Activated T-helper 1 cell treated with anti-CD3 and anti-CD28 coated beads, Interleukin-12 subunit alpha, Interleukin-12 subunit beta, Interleukin-2, Interleukin-4 antibody, amounts not matched to agents 30 ng/mL and 10 ng/mL and 1 ng/mL, durations not matched to agents 14 hours and 24 hours and 36 hours (primary cell): ENCODE results near the gene LRRK1. TPM values are rescaled to one million over a fixed set of nuclear protein-coding genes. Genes with fewer than 3 reads are reported as not detected.

Source experiments
- DNase-seq: peaks from one replicate; pipeline ENCODE4 v3.0.0; 2021; ENCODE audit warnings: low spot score
- H3K27ac Mint-ChIP-seq: one replicate; pipeline ENCODE4 v1.8.0; 2021; ENCODE audit warnings: mild to moderate bottlenecking, mixed read lengths
- H3K27me3 Mint-ChIP-seq: one replicate; pipeline ENCODE4 v1.8.0; 2022; ENCODE audit warnings: mild to moderate bottlenecking, moderate library complexity, mixed read lengths; ENCODE audit not compliant: insufficient read depth
- H3K36me3 Mint-ChIP-seq: one replicate; pipeline ENCODE4 v1.8.0; 2021; ENCODE audit warnings: low read depth, mixed read lengths
- H3K4me1 Mint-ChIP-seq: one replicate; pipeline ENCODE4 v1.8.0; 2021; ENCODE audit warnings: low read depth, mixed read lengths
- H3K4me3 Mint-ChIP-seq: one replicate; pipeline ENCODE4 v1.8.0; 2021; ENCODE audit warnings: mild to moderate bottlenecking, moderate library complexity, mixed read lengths
- H3K9me3 Mint-ChIP-seq: one replicate; pipeline ENCODE4 v1.8.0; 2021; ENCODE audit warnings: mixed read lengths
- intact Hi-C: fragments of 100-400 bp; cut with micrococcal nuclease; formaldehyde crosslinking; loops from one replicate; pipeline ENCODE4 v1.15.1; 2024
- total RNA-seq: library from RNA; stranded (reverse); gene quantifications from 2 replicates; pipeline ENCODE4 v1.2.3, GENCODE V29; 2022

Gene LRRK1
- total RNA-seq, 1 donor from 2014 or later: 1.9 TPM

DNA sequence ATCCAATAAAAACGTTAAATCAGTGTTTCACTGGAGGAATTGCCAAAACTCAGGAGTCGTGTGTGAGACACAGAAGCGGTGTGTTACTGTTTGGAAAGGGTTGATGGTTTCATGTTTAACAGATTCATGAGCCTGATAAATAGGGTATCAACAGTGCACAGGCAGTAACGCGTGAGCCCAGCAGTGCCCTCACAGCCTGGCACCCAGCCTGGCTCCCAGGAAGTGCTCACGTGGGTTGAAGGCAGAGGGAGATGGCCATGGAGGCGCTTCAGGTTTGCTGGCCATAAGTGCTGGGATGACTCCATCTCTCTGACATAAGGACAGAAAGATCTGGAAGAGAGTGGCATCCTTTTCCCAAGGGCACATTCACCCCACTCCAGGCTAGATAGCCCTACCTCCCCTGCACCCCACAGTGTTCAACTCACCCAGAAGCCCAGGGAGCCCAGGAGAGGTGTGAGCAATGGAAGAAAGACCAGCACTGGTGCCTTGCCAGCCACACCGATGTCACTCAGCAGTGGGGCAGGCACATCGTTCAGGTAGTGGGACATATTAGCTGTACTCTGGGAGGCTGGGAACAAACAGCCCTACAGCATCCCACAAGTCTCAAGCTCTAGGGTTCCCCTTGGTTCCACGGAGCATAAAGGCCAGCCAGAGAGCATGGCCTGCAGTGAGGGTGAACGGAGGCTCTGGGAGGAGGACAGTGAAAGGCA is 164.3 kb downstream of the LRRK1 start:
- Mint-ChIP-seq H3K27ac (no peak overlapping the region), H3K4me1 (no peaks in the 10 kb centered on the region), H3K9me3 (no peaks in the 10 kb centered on the region), H3K4me3 (no peak overlapping the region), H3K27me3 (peaks cover 3% of the 10 kb centered on the region), H3K36me3 (no peaks in the 10 kb centered on the region)
- DNase-seq: no peak
- intact Hi-C loops: no loop called here

DNA sequence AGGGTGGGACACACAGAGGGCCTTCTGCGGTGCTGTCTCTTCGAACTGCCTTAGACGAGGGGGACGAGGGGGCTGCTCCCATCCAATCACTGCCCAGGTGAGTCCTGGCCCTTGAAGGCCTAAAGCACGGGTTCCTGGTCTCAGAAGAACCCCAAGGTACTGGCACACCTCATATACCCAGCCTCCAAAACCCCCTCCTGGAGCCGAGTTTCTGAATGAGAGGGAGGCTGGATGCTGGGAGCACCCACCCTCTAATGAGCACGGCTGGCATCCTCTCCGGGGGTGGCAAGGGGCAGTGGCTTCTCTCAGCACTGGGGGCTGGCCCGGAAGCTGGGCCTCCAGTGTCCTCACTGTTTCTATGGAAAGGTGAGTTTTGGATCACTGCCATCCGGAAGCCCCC is 165.6 kb downstream of the LRRK1 start:
- Mint-ChIP-seq H3K9me3 (no peaks in the 10 kb centered on the region), H3K27ac (no peak overlapping the region), H3K27me3 (peaks cover 3% of the 10 kb centered on the region), H3K36me3 (no peaks in the 10 kb centered on the region), H3K4me1 (peaks cover 7% of the 10 kb centered on the region), H3K4me3 (no peak overlapping the region)
- no peak for DNase-seq
- intact Hi-C loops: loop anchor here (5.0 kb wide), 1 partner anchor 42 kb away; no protein-coding TSS in a partner anchor

DNA sequence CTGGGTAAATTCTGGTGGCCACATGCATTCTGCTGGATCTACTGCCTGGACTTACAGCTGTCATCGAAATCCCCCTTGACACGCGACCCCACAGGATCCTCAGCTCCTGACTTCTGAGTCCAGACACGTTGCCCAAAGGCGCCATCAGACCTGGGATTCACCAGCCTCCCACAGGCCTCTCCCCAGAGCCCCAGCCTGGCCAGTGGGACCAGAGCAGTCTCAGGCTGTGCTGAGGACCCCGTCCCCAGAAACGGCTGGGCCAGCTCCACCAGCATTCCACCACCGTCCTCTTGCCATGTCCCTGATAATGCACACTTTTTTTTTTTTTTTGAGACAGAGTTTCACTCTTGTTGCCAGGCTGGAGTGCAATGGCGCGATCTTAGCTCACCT is 166.1 kb downstream of the LRRK1 start:
- peaks cover 3% of the 10 kb centered on the region for H3K27me3 Mint-ChIP-seq
- DNase-seq: no peak
- no peaks in the 10 kb centered on the region for H3K9me3 Mint-ChIP-seq
- no peak overlapping the region for H3K27ac Mint-ChIP-seq
- H3K4me3 Mint-ChIP-seq: no peak overlapping the region
- no peaks in the 10 kb centered on the region for H3K36me3 Mint-ChIP-seq
- intact Hi-C loops: loop anchor here (5.0 kb wide), 1 partner anchor 42 kb away; no protein-coding TSS in a partner anchor
- H3K4me1 Mint-ChIP-seq: peaks cover 12% of the 10 kb centered on the region

DNA sequence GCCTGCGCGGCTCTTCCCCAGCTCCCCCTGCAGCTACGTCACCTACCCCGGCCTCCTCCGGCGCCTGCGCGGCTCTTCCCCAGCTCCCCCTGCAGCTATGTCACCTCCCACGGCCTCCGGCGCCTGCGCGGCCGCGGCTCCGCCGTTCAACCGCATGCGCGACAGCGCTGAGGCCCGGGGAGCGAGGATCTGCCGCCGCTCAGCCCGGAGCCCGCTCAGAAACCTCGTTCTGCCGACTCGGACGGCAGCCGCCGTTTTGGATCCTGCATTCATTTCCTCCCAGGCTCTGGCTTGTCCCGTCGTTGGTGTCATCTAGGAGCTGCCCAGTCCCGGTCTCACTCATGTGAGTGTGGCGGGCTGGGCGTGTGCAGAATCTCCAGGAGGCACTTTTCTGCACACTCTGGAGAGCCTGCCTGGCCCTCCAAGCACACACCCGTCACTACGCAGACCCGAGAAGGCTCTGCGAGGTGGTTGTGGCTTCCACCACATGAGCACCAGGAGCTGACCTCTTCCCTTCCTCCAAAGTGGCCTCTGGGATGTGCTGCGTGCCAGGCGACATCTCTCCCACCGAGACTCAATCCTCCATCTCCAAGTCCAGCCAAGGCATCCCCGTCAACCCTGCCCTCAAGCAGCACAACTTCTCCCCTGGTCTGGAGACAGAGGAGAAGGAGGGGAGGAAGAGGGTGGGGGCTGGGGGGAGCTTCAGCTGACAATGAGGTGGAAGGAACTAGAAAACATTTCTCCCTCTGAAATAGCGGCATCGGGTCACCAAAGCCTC is 167.4 kb downstream of the LRRK1 start:
- Mint-ChIP-seq H3K27ac (no peak overlapping the region), H3K4me3 (no peak overlapping the region), H3K27me3 (peaks cover 3% of the 10 kb centered on the region), H3K4me1 (peaks cover 18% of the 10 kb centered on the region), H3K9me3 (no peaks in the 10 kb centered on the region), H3K36me3 (no peaks in the 10 kb centered on the region)
- no peak for DNase-seq
- intact Hi-C loops: loop anchor here (5.0 kb wide), 1 partner anchor 41 kb away; no protein-coding TSS in a partner anchor

DNA sequence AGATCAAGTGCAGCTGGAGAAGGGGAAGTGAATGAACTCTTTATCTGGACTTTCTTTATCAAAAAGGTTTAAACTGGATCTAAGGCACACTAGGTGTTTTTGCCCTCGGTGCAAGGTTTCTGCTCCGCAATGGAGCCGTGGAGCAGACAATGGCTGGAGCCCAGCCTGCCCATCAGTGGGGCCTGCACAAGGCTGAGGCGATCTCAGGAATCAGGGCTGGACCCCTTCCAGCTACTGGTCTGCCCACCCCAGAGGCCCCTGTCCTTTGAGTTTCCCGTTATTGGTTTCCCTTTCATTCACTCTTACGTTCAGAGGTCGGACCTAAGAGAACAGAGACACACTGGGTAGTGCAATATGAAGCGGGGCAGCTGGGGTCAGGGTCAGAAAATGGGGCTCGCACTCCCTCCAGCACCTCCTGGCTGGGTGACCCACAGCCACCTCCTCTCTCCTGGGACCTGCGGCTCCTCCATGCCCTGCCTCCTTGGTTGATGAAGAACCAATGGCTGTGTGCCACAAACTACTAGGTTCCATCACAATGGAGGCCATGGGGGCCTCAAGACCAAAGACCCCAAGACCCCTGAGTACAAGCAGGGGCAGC is 168.1 kb downstream of the LRRK1 start:
- Mint-ChIP-seq H3K4me3 (no peak overlapping the region), H3K27ac (no peak overlapping the region), H3K27me3 (peaks cover 3% of the 10 kb centered on the region)

DNA sequence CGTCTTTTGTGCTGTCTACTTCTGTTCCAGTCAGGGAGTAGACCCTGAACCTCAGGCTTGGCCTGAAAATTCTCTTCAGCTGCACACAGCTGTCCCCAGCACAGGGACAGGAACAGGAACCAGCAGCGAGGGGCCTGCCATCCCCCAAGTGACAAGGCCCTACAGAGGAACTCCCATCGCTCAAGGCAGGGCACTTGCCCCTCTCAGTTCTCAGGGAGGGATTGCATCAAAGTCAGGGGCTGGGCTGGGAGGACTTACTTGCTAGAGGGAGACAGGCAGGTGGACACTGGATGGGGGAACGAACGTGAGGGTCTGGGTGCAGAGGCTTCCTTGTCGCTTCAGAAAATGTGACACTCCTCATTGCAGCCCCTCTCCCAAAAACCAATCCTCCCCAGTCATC is 169.1 kb downstream of the LRRK1 start:
- H3K4me1 Mint-ChIP-seq: peaks cover 20% of the 10 kb centered on the region
- H3K36me3 Mint-ChIP-seq: no peaks in the 10 kb centered on the region
- no peaks in the 10 kb centered on the region for H3K9me3 Mint-ChIP-seq
- DNase-seq: no peak
- intact Hi-C loops: loop anchor here (1.0 to 5.0 kb wide), 2 partner anchors 39 to 73 kb away; no protein-coding TSS in a partner anchor
- H3K27ac Mint-ChIP-seq: no peak overlapping the region
- H3K27me3 Mint-ChIP-seq: peaks cover 3% of the 10 kb centered on the region
- no peak overlapping the region for H3K4me3 Mint-ChIP-seq

More for the DNA sequence above, 168.1 kb downstream of the LRRK1 start:
- intact Hi-C loops: loop anchor here (5.0 kb wide), 1 partner anchor 40 kb away; no protein-coding TSS in a partner anchor
- Mint-ChIP-seq H3K9me3 (no peaks in the 10 kb centered on the region), H3K4me1 (peaks cover 18% of the 10 kb centered on the region), H3K36me3 (no peaks in the 10 kb centered on the region)
- no peak for DNase-seq

DNA sequence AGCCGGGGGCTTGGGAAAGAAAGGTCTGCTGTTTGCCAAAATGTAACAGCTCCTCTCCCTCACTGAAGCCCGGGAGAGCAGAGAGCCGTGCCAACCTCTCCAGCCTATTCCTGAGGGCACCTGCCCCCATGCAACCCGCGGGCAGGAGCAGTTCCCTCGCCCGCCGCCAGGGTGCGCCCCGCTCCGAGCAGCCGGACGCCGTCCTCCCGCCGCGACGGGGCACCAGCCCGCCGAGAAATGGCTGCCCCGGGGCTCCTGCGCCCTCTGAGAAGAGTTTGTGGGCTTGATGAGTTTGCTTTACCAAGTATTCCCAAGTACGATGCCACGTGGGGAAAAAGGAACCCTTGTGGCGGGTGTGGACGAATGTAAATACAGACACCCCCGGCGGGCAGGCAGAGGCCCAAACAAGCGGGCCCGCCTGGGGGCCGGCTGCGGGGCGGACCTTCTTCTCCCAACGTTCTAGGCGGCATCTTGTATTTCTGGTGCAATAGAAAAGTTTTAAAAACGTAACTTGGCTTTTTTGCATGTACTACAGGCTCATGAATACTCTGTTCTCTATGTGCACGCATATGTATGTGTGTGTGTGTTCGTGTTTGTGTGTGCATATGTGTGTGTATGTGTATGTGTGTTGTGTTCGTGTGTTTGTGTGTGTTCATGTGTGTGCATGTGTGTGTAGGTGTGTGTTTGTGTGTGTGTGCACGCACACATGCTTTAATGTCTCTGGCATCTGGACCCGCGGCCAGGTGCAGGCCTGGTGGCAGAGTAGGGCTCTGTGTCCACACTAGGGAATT is 169.8 kb downstream of the LRRK1 start:
- H3K27me3 Mint-ChIP-seq: peaks cover 3% of the 10 kb centered on the region
- H3K4me1 Mint-ChIP-seq: peaks cover 27% of the 10 kb centered on the region
- no peak overlapping the region for H3K4me3 Mint-ChIP-seq
- H3K36me3 Mint-ChIP-seq: peaks cover under 1% of the 10 kb centered on the region
- DNase-seq: peak; percentile 69
- intact Hi-C loops: loop anchor here (1.0 to 5.0 kb wide), 3 partner anchors 38 to 169 kb away; no protein-coding TSS in a partner anchor
- peaks cover 2% of the 10 kb centered on the region for H3K9me3 Mint-ChIP-seq
- peak overlapping the region; percentile 41 for H3K27ac Mint-ChIP-seq

DNA sequence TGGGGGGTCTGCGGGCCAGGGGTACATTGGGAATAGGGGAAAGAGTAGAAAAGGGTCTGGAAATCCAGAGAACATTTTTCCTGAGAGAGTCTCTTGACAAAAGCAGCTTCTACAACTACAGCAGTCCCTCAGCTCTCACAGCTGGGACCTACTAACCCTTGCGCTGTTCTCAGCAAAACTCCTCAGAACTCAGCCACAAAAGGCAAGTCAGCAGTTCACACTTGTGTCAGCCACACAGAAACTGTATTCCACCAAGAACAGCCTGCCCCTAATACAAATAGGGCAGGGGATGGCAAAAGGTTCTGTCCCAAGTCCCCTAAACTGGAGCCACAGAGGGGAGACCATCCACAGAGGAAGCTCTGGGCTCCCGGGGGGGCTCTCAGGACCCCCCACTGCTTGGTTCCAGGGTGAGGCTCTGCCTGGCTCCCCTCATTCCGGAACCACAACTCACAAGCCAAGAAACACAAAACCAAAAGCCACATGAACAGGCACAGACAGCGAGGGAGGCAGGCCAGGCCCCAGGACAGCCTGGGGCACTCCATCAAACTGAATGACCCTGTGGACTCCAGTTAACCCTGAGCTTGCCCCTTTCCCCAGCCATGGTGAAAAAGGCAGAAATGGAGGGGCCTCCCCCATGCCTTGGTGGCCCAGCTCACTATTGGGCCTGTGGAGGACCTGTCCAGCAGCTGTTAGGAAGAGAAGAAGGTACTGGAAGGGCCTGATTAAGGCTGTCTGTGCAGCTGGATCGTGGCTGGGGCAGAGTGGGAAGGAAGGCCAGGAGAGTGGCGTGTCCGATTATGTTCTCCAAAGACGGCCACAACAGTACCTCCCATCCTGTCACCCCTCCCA is 170.6 kb downstream of the LRRK1 start:
- peak overlapping the region; percentile 41 for H3K27ac Mint-ChIP-seq
- H3K4me1 Mint-ChIP-seq: peaks cover 34% of the 10 kb centered on the region
- intact Hi-C loops: loop anchor here (1.0 to 5.0 kb wide), 3 partner anchors 37 to 168 kb away; no protein-coding TSS in a partner anchor
- no peak for DNase-seq
- peaks cover 5% of the 10 kb centered on the region for H3K36me3 Mint-ChIP-seq
- no peaks in the 10 kb centered on the region for H3K27me3 Mint-ChIP-seq
- peaks cover 4% of the 10 kb centered on the region for H3K9me3 Mint-ChIP-seq
- no peak overlapping the region for H3K4me3 Mint-ChIP-seq

DNA sequence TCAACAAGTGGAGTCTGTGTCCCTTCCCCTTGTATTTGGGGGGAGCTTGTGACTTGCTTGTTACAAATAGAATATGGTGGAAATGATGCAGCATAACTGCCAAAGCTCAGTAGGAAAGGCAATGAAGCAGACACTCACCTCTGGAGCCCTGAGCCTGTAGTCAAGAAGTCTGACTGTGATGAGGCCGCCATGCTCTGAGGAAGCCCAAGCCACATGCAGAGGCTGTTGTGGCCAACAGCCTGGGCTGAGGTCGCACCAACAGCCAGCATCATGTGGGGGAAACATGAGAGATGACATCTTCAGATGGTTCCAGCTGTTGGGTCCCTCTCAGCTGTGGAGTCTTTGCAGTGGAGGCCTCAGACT is 171.3 kb downstream of the LRRK1 start:
- Mint-ChIP-seq H3K27me3 (peaks cover 2% of the 10 kb centered on the region), H3K4me1 (peaks cover 34% of the 10 kb centered on the region), H3K27ac (no peak overlapping the region), H3K4me3 (no peak overlapping the region), H3K36me3 (peaks cover 5% of the 10 kb centered on the region), H3K9me3 (peaks cover 4% of the 10 kb centered on the region)
- DNase-seq: no peak
- intact Hi-C loops: loop anchor here (5.0 kb wide), 1 partner anchor 97 kb away; no protein-coding TSS in a partner anchor

DNA sequence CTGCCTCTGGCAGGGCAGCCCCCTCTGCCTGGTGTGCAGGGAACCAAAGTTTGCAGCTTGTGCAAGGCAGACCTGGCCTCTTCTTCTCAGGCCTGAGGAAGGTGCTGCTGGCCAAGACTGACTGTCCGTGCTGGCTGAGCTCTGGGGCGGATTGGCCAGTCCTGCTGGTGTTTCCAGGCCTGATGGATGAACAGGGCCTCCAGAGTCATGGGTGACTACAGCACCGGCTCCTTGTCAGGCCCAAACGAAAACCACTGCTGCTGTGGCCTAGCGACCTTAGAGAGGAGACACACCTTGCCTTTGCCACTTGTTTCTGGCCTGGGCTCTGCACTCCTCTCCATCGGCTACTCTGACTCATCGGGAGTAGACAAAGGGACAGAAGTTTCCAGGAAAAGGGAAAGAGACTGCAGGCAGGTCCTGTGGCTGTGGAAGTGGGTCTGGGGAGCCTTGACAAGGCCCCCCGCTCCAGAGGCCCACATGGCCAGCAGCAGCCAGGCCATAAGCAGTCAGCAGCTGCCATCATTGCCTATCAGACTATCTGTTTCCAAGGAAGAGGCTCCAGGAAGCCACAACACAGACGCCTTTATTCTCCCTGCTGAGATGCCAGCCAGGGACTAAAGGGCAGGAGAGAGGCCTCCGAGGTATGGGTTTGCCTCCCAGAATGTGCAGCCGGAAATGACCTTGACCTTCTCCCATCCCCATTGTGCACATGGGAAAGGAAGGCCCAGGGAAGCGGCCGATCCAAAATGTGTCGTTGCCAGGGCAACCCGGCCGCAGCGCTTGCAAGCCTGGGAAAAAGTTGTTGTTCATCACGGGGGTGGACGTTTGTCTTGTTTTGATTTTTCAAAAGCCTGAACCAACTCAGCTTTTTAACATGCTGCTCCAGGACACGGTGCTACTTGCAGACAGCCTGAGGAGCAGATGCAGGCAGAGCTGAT is 172.2 kb downstream of the LRRK1 start:
- Mint-ChIP-seq H3K27ac (no peak overlapping the region), H3K27me3 (peaks cover 2% of the 10 kb centered on the region), H3K36me3 (peaks cover 5% of the 10 kb centered on the region), H3K4me3 (no peak overlapping the region), H3K9me3 (peaks cover 4% of the 10 kb centered on the region), H3K4me1 (peaks cover 34% of the 10 kb centered on the region)
- intact Hi-C loops: loop anchor here (5.0 kb wide), 1 partner anchor 96 kb away; no protein-coding TSS in a partner anchor
- no peak for DNase-seq
